Upper lobe of right lung (tissue), 1 donor: ENCODE measurements around the gene MYH1. TPM values are rescaled to one million over a fixed set of nuclear protein-coding genes. Genes with fewer than 3 reads are reported as not detected.

Source experiments
- ATAC-seq: fragments of 200-7000 bp; cut with Tn5 transposase; one replicate; pipeline ENCODE4 v1.9.1; 2020; ENCODE audit warnings: mild to moderate bottlenecking, moderate library complexity
- DNase-seq: peaks from one replicate; pipeline ENCODE4 v3.0.0-alpha.2; 2020
- H3K27ac ChIP-seq: fragments of 200-600 bp; one replicate; pipeline ENCODE4 v1.8.0; 2022
- H3K27me3 ChIP-seq: fragments of 200-600 bp; one replicate; pipeline ENCODE4 v1.8.0; 2022; ENCODE audit warnings: mild to moderate bottlenecking
- H3K36me3 ChIP-seq: fragments of 200-600 bp; one replicate; pipeline ENCODE4 v1.8.0; 2022
- H3K4me1 ChIP-seq: fragments of 200-600 bp; one replicate; pipeline ENCODE4 v1.8.0; 2022
- H3K4me3 ChIP-seq: fragments of 200-600 bp; one replicate; pipeline ENCODE4 v1.8.0; 2022; ENCODE audit warnings: mild to moderate bottlenecking
- H3K9me3 ChIP-seq: fragments of 200-600 bp; one replicate; pipeline ENCODE4 v1.8.0; 2022
- intact Hi-C: fragments of 100-400 bp; cut with DNase I; formaldehyde crosslinking; loops from one replicate; pipeline ENCODE4 v1.11.0; 2022
- total RNA-seq: library from RNA; stranded (reverse); fragmentation: NEBNext Ultra II Directional; extraction: Animal tissue kit (Norgen Biotek cat#: 25700); gene quantifications from one replicate; pipeline ENCODE4 v1.2.1, GENCODE V29; 2021
- TF ChIP-seq, protein P1 (sequence below): fragments of 200-600 bp; IDR thresholded peaks from one replicate; pipeline ENCODE4 v1.8.0; 2022; ENCODE audit warnings: antibody characterized with exemption
- donor health status: DM: no; HTN: yes; CAD: no; lungs with severe emphysema.

MYH1 gene
- total RNA-seq, 1 donor from 2014 or later, result 0.81 TPM

DNA sequence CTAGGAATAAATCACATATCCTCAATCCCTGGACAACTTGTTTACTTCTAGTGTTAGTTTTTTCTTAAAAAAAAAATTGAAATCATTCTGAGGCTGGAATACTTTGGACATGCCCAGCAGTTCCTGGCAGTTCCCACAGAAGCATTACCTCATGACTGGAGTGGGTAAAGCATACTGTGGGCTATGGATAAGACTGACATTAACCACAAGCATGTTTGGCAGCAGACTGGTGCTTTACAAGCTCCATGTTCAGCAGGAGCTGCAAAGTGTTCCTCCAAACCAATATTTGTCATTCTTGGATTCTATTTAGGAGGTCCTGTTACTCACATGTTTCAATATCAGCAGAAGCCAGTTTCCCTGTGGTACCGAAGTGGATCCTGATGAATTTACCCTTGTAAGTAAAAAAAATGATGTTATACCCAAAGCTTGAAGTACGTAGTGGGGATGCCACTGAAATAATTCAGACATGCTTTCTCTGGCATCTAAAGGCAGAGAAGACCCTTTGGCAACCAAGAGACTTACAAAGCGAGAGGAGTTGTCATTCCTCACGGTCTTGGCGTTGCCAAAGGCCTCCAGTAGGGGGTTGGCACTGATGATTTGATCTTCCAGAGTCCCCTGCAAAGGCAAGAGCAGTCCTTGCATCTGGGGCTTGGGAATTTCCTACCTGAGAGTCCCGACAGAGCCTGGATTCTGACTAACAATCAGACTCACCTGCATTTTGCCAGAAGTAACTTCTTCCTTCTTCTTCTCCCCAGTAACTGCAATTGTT is 4.9 kb downstream of the MYH1 start:
- H3K4me3 ChIP-seq, result no peak overlapping the region
- no peaks in the 10 kb centered on the region for H3K4me1 ChIP-seq
- intact Hi-C loops, result no loop called here
- no peaks in the 10 kb centered on the region for H3K36me3 ChIP-seq
- ATAC-seq, result no peak
- TF ChIP-seq, protein P1, sequence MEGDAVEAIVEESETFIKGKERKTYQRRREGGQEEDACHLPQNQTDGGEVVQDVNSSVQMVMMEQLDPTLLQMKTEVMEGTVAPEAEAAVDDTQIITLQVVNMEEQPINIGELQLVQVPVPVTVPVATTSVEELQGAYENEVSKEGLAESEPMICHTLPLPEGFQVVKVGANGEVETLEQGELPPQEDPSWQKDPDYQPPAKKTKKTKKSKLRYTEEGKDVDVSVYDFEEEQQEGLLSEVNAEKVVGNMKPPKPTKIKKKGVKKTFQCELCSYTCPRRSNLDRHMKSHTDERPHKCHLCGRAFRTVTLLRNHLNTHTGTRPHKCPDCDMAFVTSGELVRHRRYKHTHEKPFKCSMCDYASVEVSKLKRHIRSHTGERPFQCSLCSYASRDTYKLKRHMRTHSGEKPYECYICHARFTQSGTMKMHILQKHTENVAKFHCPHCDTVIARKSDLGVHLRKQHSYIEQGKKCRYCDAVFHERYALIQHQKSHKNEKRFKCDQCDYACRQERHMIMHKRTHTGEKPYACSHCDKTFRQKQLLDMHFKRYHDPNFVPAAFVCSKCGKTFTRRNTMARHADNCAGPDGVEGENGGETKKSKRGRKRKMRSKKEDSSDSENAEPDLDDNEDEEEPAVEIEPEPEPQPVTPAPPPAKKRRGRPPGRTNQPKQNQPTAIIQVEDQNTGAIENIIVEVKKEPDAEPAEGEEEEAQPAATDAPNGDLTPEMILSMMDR, result no peak
- no peaks in the 10 kb centered on the region for H3K27me3 ChIP-seq
- no peak overlapping the region for H3K27ac ChIP-seq
- H3K9me3 ChIP-seq, result no peaks in the 10 kb centered on the region
- no peak for DNase-seq

DNA sequence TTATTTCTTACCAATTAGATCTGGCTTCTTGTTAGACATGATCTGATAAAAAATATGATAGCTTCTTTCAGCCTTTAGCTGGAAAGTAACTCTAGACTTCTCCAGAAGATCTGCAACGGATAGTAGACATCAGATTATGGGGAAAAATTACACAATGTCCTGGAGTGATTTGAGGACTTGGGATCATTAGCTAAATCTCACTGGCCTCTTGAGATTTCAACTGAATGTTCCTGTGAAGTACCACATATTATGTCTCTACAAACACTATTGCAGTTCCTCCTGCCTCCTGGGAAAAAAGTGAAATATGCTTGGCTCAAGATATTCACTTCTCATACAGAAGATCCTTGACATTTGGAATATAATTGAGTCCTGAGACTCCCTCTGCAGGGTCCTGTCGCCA is 5.5 kb downstream of the MYH1 start:
- H3K9me3 ChIP-seq, result no peaks in the 10 kb centered on the region
- no peak overlapping the region for H3K4me3 ChIP-seq
- intact Hi-C loops, result no loop called here
- H3K4me1 ChIP-seq, result no peaks in the 10 kb centered on the region
- ATAC-seq, result no peak
- H3K27me3 ChIP-seq, result no peaks in the 10 kb centered on the region
- TF ChIP-seq, protein P1, result no peak
- H3K27ac ChIP-seq, result no peak overlapping the region
- no peak for DNase-seq
- H3K36me3 ChIP-seq, result no peaks in the 10 kb centered on the region

DNA sequence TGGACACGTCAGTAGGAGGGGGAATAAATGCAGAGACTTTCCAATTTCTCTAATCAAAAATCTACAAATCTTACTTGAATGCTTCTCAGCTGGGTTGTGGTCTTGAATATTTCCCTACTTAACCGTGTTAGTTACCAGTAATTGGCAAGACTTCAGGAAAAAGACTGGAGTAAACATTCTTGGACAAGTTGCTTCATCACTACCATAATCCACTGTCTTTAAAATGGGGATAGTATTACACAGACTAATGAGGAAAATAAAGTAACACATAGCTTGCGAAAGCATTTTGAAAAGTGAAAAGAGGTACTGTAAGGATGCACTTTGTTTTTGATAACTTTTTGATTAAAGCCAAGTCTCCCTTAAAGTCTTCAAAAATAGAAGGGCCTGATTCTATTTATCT is 18.4 kb downstream of the MYH1 start:
- Histone ChIP-seq H3K4me3 (no peak overlapping the region), H3K36me3 (no peaks in the 10 kb centered on the region), H3K27ac (no peak overlapping the region), H3K27me3 (no peaks in the 10 kb centered on the region), H3K9me3 (no peaks in the 10 kb centered on the region), H3K4me1 (no peaks in the 10 kb centered on the region)
- ATAC-seq (no peak), DNase-seq (no peak)
- intact Hi-C loops, result no loop called here
- TF ChIP-seq, protein P1, result no peak

DNA sequence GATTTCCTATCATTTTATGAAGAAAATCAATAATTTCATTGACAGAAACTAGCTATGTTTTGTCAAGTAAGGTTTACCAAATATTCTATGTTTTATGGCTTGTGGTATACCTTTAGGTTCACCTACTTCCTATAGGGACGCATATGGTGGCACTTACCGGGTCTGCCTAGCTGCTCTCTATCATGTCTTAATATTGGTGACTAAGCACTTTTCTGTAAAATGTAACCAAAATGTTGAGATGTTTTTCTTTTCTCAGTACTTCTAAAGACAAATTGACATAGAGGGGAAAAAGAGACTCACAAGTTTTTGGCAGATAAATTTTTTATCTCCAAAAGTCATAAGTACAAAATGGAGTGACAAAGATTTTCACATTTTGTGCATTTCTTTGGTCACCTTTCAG is 26.3 kb downstream of the MYH1 start:
- Histone ChIP-seq H3K36me3 (no peaks in the 10 kb centered on the region), H3K9me3 (no peaks in the 10 kb centered on the region), H3K27ac (no peak overlapping the region), H3K27me3 (no peaks in the 10 kb centered on the region), H3K4me1 (no peaks in the 10 kb centered on the region), H3K4me3 (no peak overlapping the region)
- TF ChIP-seq, protein P1, result no peak
- intact Hi-C loops, result no loop called here
- no peak for ATAC-seq
- no peak for DNase-seq

DNA sequence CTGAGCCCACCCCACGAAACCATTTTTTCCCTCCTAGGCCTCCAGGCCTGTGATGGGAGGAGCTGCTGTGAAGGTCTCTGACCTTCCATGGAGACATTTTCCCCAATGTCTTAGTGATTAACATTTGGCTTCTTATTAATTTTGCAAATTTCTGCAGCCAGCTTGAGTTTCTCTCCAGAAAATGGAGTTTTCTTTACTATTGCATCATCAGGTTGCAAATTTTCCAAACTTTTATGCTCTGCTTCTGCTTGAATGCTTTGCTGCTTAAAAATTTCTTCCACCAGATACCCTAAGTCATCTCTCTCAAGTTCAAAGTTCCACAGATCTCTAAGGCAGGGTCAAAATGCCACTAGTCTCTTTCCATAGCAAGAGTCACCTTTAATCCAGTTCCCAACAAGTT is 36.1 kb downstream of the MYH1 start:
- H3K27me3 ChIP-seq, result no peaks in the 10 kb centered on the region
- no peaks in the 10 kb centered on the region for H3K36me3 ChIP-seq
- H3K27ac ChIP-seq, result no peak overlapping the region
- DNase-seq (no peak), ATAC-seq (no peak)
- TF ChIP-seq, protein P1, result no peak
- H3K4me1 ChIP-seq, result no peaks in the 10 kb centered on the region
- no peak overlapping the region for H3K4me3 ChIP-seq
- H3K9me3 ChIP-seq, result no peaks in the 10 kb centered on the region
- intact Hi-C loops, result no loop called here

DNA sequence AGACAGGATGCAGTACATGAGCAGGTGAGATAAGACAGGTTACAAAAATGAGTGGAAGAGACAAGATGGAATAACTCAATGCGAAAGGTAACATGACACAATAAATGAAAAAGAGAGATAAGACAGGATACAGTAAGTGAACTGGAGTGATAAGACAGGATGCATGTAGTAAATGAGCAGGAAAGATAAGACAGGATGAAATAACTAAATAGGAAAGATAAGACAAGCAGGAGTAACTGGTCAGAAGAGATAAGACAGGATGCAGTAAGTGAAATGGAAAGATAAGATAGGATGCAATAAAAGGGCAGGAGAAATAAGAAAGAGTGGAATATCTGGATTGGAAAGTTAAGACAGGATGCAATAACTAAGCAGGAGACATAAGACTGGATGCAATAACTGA is 40.6 kb downstream of the MYH1 start:
- DNase-seq (no peak), ATAC-seq (no peak)
- H3K27me3 ChIP-seq, result no peaks in the 10 kb centered on the region
- TF ChIP-seq, protein P1, result no peak
- H3K36me3 ChIP-seq, result no peaks in the 10 kb centered on the region
- no peak overlapping the region for H3K4me3 ChIP-seq
- no peak overlapping the region for H3K27ac ChIP-seq
- no peaks in the 10 kb centered on the region for H3K4me1 ChIP-seq
- no peaks in the 10 kb centered on the region for H3K9me3 ChIP-seq
- intact Hi-C loops, result no loop called here
